NCI-H187 treated with DMSO at 0.1 percent for 48 hours (cell line): ENCODE results near the gene MACROH2A1.

Source experiments
- DNase-seq: peaks from one replicate; lab custom pipeline; 2025; lab: John Stamatoyannopoulos, UW

The MACROH2A1 gene

DNA sequence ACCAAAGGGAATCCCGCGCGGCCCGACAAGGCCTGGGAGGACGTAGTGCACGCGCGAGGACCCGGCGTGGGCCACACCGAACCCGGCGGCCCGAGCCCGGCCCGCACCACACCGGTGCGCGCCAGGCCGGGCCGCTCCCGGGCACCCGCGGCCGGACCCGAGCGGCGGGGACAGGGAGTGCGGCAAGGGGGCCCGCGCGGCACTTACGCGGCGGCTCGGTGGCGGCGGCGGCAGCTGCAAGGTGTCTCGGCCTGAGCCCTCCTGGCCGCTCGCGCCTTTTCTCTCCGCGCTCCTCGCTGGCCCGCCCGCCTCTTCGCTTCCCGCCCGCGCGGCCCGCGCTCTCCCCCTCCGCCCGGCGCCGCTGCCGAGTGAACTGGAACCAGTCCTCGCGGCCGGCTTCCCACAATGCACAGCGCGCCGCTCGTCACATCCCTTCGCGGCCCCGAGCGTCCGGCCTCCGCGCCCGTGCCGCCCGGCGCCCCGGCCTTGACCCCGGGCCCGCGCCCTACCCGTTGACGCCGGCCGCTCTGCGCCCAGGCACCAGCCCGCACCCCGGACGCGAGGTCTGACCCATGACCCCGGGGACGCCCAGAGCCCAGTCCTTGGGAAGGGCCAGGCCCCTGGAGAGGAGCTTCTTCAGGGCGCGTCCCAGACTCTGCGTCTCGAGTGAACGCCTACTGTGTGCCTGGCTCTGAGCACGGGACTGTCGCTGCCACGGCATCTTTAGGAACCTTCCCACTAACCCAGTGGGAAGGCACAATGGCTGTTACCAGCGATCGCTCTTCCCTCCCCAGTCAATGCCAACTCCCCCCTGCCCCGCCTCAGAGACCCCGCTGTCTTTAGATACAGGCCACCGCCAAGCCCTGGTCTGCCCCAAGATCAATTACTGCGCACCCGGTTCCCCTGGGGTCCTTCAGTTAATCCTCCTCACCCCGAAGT lies at the start of gene MACROH2A1:
Gene MACROH2A1, minus strand, starts transcription at position 377 of the 939 bp plus-strand sequence. CDS start 10,138 bp downstream, outside the sequence.
- DNase-seq: no peak

DNA sequence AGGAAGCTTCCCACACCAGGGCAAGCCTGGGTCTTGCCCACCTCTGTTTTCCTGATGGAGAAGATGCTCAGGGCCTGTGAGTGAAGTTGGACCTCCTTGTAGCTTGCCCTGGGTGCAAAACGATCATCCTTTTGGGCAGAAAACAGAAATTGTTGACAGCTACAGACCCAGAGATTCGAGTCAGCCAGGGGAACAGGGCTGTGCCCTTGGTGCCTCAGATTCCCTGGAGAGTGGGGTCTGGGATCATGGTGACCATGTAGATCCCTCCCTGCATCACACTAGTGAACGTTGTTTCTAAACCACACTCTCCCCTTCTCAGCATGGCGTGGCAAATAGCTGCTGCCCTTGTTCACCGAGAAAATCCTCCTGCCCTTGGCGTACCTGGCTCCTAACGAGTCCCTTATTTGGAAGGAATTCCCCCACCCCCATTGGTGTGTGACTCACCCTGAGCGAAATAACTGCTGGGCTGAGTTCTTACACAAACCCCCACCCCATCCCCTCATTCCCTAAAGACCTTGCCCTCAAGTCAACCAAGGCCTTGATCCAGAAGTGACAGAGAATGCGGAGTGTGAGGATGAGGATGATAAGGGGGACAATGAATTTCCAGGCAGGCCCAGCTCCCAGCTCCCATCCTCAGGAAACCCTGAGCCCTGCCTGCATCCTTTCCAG lies 49.2 kb upstream of the MACROH2A1 start:
- DNase-seq: no peak

DNA sequence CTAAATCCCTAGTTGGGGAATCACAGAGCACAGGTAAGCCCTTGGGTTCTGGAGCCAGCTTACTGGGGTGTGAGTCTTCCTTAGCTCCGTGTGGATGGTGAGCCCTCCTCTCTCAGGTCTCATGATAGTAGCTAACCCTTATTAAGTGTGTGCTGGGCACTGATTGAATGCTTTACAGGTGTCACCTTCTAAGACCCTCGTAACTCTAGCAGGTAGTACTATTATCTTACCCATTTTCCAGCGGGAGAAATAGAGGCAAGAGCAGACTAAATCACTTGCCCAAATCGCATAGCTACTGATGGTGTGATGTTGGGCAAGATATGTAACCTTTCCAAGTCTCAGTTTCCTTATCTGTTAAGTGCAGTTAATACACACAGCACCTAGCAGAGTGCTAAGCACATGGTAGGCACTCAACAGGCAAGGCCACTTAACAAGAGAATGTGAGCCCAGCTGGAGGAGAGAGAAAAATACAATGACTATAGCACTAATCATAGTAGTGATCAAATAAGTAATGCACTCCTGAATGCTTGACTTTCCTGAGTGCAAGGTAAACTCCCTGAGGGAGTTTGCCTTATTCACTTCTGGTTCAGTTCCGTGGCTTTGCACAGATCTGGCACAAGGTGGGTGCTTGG lies 48.4 kb upstream of the MACROH2A1 start, which contains the start of gene DCANP1:
Gene DCANP1, minus strand, starts transcription at position 51 of the 632 bp plus-strand sequence. CDS start 240 bp downstream, outside the sequence.
- DNase-seq: no peak

DNA sequence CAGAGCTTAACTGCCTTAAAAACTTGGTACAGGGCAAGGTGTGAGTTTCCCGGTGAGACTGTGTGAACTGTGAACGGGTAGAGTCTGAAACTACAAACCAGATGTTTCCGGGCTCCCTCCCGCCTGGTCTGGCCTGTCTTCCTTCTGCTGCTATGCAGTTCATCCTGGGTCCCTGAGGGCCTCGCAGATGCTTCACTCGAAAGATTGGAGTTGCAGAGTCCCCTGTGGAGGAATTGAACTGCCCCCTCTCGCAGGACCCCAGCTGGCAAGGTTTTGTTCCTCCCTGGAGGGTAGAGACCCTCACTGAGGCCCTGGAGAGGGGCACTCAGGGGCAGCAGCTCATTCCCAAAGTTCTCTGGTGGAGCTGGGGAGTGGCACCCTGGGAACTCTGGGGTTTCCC lies 47.6 kb upstream of the MACROH2A1 start:
- no peak for DNase-seq

DNA sequence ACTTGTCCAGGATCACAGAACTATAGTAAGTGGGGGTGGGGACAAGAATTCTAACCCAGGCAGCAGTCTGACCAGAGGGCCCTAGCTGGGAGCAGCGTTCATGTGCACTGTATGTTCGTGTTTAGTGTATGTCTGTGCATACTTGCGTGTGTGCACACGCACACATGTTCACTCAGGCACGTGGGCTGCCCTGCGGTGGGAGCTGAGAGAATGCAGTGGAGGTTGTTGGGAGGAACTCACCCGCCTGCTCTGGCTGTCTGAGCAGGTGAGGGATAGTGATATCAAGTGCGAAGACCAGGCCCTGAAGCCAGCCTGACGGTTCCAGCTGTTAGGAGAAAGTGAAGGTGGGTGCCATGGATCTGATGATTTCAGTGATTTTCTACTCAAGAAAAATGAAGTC lies 47.2 kb upstream of the MACROH2A1 start:
- DNase-seq: no peak

DNA sequence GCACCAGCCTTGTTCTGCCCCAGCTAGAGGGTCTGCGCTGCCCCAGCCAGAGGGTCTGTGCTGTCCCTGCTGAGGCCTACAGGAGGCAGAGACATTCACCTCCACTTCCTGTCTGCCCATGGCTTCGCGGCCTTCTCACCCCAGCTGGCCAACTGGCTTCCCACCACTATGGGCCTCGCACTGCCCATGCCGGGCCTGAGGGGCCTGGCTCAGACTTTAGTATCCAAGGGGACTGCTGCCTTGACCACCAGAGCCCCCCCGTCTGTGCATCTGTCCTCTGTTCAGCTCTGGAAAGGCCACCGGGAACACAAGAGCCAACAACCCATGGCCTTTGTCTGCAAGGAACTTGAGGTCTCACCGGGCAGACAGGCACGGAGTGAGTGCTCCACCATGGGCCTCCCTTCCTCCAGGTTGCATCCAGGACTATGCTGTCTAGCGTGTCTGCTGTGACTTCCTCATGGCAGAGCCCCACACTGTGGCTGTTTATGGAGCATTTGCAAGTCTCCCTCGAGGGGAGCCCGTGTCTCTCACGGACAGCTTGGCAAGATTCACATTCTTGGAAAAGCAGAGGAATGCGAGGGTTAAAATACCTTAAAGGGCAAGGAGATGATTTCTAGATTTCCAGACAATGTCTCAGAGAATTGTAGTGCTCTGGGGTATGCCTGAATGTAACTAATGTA lies 46.4 kb upstream of the MACROH2A1 start:
- no peak for DNase-seq

DNA sequence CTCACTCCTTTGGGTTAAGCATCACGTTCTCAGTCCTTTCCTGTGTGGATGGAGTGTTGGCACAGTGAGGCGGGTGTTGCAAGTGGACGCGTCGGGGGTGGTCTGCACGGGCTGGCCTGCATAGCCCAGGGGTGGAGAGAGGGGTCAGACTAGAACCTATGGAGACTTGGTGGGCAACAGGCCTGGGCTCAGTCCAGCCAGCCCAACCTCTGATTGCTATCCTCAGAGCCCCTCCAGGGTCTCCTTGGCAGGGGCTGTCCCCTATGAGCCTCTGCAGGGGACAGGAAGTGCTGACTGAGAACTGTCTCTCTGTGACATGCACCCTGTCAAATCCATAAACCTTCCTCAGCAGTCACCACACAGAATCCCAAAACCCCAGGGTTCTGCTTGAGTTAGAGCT lies 45.9 kb upstream of the MACROH2A1 start:
- DNase-seq: no peak

DNA sequence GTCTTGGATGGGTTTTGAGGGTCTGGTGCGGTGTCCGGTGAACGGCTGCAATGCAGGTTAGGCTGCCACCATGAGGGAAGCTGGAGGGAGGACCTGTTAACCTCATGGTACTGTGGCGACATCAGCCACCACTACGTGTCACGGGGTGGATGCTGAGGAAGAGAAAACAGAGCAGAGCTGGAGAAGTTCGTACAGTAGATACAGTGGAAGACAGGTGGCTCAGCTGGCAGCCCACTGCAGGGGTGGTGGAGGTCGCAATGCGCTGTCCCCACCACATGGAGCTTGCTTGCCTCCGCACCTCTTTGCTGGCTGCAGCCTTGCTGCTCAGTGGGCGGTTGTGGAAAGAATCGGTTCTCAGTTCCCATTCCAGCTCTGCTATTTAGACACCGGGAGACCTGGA lies 45.3 kb upstream of the MACROH2A1 start:
- DNase-seq: no peak

DNA sequence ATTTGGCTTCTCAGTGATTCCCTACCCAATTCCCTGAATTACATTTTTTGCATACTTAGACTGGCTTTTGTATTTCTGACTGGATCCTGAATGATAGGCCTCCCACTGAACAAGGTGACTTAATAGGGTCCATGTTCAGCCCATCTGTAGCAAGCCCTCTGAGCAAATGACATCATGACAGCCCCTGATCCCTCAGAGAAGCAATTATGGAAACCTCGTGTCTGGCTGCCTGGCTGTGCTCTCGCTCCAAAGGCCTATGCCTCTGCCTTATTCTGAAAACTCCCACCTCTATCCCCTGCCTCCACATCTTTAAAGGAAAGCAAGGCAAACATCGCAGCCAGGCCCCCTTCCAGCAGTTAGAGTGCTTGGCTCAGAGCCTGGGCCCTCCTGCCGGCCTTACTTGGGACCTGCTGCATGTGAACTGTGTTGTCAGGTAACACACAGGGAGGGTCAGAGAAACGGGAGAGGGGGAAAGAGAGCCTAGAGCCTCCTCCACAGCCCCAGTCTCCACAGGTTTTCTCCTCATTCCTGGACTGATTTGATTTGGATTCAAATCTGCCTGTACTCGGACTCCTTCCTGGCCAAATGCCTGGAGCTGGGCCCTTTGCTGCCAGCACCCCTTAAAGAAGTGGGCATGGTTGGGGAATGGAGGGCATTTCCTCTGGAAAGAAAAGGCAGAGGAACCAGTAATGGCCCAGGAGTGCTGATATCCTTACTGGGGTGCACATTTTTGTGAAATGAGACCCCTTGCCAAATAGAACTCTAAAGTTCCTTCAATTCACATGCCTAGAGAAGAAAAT lies 44.3 kb upstream of the MACROH2A1 start:
- no peak for DNase-seq

DNA sequence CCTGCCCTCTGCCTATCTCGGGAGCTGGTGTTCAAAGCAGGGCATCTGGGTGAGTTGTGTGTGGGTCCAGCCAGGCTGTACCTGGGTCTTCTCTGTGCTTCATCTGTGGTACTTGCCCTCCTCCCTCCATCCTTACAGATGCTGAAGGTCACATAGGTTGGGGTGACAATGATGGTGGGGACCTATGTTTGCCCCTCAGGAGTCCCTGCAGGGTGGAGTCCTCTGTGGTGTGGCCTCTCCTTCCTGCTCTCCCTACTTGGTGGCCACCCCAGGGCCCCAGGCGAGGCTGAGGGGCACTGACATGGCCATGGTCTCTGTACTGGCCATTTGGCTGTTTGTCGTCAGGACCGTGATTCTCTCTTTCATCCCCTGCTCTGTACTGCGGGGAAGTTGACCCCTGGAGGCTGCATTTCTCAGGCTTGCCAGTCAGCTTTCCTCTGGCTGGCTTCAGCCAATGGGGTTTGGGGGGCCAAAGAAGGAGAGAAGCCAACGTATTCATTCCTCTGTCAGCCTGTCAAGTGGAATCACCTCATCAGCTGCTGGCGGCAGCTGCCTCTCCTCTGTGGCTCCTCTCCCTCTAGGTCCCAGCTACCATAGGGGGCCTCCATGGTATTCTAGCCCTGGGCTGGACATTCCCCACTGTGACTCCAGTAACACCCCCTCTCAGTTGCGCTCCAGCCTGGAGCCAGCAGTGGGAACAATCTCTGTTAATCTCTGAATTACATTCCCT lies 43.6 kb upstream of the MACROH2A1 start:
- DNase-seq: no peak

DNA sequence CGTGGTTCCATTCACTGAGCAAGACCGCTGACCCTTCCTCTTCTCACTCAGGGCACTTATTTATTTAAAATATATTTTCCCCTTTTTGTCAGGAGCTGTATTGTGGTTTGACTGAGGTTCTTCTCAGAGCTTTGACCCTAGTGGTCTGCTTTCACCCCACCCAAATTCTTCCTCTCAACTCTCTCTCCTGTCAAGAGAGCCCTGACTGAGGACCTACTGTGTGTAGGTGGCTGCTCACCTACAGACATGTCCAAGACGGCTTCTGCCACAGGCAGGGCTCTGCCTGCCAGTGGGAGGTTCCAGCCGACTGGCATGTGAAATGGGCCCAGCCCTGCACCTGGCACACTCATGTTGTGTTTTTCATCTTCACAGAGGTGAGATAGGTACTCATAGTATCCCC lies 42.9 kb upstream of the MACROH2A1 start:
- DNase-seq: no peak

DNA sequence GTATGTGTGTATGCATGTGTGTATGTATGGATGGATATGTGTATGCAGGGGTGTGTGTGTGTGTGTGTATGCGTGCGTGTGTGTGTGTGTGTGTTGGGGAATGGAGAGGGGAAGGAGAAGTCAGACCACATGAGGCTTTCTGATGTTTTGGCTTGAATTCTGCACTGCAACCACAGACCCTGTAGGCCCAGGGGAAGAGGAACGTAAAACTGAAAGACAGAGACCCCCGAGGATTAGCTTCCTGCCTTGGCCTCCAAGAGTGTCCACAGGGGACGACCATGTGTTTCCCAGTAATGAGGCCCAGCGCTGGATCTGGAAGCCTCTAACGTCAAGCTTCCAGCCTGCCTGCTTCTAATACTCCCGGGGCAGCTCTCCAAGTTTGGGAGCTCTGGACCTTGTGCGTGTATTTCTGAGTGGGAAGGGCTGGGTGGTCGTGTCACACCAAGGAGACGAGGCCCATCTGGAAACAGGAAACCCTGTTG lies 42.4 kb upstream of the MACROH2A1 start:
- DNase-seq: no peak

DNA sequence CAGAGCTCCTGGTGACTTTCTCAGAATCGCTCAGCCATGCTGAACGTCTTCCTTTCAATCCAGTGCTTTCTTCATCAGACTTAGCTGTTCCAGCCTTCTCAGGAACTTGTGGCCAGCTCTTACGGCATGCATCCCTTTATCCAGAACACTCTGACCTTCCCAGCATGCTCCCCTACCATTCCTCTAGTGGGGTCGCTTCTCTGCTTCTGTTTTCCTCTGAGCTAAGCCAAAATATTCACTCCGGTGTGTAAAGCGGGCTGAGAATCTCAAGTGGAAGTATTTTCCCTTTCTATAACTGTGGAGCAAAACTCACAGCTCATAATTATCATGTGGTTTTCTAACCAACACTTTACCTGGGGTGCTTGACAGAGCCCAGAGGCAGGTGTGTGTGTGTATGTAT lies 41.9 kb upstream of the MACROH2A1 start:
- no peak for DNase-seq

DNA sequence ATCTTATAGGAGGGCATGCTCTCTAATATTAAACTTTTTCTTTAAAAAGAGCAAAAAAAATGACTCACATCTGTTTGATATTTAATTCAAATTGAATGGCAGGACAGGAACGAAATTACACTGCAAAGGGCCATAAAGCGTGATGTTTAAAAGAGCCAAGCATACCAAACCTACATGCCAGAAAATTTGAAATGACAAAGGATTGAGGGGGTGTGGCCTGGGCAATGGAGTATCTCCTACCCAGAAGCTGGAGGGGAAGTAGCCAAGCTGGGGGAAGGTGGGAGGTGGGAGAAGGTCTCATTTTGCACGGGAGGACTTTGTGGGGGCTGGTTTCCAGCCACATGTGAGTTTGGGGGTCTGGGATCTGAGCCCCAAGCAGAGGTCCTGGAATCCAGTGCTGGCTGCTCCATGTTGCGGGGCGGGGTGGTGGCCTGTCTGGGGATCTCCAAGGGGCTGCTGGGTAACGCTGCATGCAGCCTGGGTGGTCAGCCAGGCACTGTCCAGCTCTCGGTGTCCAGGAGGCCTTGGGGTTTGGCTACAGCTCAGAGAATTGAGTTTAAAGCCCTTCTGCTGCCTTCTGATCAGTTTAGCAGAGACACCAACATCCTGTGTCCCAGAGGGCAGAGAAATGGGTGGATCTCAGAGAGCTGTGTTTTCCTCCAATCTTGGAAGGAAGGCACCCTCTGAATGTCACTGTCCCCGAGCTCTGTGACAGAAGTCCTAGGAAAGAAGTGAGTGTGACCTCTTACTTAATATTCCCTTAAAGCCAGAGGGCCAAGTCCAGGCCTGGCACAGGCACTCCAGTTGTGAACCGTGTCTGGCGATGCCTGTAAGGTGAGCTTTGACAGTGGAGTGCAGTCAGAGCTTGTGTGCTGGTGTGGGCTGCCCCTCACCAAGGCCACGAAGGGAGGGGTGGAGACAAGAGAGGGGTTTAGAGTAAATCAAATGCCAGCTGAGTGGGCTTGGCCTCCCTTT lies 40.5 kb upstream of the MACROH2A1 start:
- DNase-seq: no peak

DNA sequence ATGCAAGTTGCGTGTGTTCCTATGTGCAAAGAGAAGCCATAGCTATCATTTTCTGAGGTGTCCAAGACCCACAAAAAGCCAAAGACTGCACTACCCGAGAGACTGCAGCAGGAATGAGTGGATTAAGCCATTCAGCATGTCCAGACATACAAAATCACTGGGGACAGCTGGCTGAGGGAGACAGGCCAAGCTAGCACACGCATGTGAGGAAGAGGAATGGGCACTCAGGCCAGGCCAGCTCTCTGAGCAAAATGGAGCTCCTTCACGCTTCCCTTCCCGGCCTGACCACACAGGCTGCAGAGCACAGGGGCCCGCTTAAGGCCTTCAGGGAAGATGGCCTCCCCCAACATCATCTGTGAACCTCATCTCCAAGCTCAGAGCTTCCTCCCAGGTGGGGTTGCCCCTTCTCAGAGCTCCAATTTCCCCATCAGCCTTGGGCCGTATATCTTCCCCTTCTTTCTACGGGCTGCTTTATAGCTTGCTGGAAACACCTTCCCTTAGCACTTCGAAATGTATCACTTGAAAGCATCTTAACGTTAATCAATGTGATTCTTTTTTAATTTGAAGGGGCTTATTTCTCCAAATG lies 39.7 kb upstream of the MACROH2A1 start:
- no peak for DNase-seq

DNA sequence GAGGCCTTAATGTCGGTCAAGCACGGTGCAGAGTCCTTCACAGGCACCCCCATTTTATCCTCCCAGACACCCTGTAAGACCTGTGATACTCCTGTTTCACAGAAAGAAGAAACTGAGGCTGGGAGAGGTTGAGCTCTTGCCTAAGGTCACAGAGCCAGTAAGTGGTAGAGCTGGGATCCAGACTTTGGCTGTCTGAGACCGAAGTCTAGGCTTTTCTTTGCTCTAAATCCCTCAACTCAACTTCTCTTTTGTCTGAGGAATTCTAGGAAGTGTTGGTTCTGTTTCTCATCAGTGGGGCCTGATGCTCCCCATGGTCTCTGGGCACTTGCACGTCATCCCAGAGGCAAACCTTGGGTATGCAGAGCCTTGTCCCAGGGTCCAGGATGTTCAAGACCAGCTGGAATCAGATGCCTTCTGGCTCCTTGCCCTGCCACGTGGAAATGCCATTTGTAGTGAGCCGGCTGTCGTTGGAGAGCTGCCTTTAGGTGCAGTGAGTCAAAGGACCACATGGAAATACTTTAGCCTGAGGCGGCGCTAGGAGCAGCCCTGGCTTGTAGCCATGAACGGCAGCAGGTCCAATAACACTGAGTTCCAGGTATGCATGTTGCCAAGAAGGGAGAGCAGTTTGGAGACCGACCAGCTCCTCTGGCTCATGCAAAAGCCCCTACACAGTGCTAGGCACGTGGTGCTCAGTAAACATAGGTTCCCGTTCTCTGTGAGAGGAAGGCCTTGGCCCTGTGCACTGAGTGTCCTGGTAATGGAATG lies 38.9 kb upstream of the MACROH2A1 start:
- no peak for DNase-seq

DNA sequence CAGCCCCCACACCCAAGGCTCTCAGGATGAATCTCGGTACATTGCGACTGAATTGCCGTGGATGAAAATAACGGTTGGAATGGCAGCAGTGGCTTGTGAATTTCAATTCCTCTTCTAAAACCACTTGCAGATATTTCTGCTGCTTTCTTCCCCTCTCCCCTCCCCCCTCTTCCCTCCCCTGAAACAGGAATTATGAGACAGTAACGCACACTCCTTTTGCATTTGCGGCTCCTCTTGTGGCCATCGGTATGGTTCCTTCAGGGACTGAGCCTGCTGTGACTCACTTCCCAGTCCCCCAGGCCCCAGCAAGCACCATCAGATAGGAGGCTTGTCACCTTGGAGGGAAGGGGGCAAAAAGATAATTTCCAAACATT lies 38.4 kb upstream of the MACROH2A1 start:
- no peak for DNase-seq

DNA sequence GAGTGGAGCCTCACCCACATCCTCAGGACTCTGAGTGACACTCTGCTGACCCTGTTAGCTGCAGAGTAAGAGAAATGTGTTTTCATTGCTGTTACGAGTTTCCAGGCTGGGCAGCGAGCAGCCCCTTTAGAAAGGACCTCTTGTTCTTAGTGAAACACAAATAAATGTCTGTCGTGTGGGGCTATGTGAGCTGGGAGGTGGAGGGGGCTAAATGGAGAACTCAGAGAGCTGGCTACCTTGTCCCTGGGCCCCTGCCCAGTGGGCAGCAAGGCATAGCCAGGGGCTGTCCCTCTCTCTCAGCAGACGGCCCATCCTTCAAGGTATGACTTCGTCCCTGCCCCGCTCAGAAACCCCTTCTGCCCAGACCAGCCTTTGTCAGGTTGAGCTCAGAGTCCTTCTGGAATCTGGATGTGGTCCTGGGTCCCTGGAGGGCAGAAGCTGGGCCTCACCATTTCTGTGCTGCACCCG lies 38.0 kb upstream of the MACROH2A1 start:
- DNase-seq: no peak
